NCI-H146 treated with DMSO at 0.1 percent for 48 hours (cell line): ENCODE measurements around the gene TET3.
"Not testable (repeated sequence)": the region's sequence is repeated elsewhere in the genome, so short reads cannot be mapped to it uniquely, and the experiment has no call there.

Source experiments
- DNase-seq: peaks from one replicate; lab custom pipeline; 2025; ENCODE audit not compliant: unreplicated experiment; lab: John Stamatoyannopoulos, UW

Gene TET3

DNA sequence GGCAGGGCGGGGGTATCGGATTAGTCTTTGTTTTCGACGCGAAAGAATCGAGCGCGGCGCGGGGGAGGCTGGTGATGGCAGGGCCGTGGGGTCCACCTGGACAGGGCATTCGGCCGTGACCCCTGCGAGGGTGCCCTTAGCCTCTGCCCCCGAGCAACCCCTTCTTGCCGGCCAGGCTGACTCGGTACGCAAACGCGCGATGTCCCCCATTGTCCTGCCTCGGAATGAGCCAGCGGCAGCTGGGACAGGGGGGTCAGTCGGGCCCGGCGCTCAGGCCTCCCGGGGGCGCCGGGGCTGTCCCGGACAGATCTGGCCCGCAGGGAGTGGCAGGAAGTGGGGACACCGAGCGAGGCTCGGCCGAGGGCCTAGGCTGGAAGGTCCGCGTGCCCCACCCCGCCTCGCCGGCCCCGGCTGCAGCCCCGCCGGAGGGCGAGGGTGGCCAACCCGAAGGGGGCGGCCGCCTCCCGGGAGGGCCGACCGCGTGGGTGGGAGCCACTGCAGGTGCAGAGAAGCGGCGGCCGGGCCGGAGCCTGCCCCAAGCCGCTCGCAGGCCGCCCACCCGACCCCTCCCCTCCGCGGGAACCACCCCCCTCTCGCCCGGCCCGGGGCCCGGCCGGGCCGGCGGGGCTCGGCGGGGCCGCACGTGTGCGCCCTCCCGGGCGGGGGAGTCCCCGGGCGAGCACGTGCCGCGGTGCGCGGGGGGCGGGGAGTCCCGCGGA is at the start of gene TET3:
Gene TET3, plus strand, starts transcription at position 708 of the 719 bp plus-strand sequence. CDS start 1,494 bp downstream, outside the sequence.
- no peak for DNase-seq

DNA sequence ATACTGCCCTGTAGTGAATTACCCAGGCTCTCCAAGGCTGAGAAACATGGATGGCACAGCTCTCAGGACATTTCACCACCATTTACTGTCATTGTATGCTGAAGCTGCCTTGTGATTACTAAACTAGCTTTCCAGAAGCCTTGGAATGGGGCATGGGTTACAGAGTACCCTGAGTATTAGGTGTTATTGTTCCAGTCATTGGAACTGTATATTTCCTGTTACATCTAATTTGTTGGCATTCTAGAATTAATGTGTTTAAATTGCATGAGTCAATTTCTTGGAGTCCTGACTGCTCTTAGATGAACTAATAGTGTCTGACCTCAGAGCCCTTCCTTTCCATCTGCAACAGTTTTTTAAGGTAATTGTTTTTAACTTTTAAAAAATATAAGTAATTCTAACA is 49.1 kb upstream of the TET3 start:
- DNase-seq, result no peak

- no peak for DNase-seq
Measured at GRCh38 chr2:73937103-73937885, 47.4 kb upstream of the TET3 start.

- DNase-seq, result no peak
Measured at GRCh38 chr2:73937899-73938298, 46.8 kb upstream of the TET3 start.

DNA sequence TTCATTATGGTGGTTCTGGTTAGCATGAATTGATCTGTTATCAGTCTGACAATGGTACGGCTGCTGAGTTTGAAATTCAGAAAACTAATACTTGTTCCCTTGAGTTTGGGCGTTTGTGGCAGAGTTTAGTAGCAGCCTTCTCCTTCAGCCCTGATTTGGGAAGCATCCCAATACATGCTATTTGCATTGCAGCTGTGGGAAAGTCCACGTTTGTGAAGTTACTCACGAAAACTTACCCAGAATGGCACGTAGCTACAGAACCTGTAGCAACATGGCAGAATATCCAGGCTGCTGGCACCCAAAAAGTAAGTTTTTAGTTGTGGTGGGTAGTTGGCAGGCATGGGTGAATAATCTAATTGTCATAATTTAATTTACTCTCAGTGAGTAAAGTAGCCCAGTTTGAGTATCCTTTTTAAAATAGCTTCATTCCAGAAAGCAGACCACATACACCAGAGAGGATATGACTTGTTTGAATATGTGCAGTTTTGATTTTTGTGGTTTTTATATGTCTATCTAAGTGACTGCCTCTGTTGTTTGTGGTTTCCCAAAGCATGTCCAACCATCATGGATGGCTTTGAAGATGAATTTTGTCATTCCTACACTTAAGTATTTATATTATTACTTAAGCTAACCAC is 45.9 kb upstream of the TET3 start:
- no peak for DNase-seq

DNA sequence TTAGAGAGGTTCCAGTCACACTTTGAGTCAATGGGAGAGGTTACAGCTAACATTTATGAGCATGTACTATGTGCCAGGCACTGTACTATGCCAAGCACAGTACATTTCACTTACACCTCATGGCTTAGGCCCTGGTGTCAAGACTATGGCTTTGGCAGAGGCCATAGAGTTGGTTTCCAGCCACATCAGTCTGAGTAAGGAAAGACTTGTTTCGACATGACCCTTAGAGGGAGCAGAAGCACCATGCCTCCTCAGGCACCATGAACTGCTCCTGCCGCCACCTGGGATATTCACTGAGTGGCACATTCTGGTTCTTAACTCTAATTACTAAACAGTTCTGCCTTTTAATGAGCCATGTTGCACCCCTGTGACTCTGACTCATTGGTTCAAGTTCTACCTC is 45.3 kb upstream of the TET3 start:
- DNase-seq, result no peak

DNA sequence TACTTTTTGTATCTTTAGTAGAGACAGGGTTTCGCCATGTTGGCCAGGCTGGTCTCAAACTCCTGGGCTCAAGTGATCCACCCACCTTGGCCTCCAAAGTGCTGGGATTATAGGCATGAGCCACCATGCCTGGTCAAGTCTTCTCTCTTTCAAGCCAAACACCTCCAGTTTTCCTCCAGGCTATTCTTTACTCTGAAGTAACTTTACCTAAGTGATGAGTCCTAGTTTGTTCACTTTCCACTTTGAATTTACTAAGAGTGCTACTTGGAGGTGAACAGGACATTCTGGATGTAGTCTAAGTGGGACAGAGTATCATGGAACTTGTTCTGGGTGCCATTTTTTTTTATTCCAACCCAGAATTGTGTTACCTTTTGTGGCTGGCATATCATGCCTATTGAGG is 44.6 kb upstream of the TET3 start:
- not testable (repeated sequence) for DNase-seq

- DNase-seq, result no peak
Measured at GRCh38 chr2:73942664-73943063, 42.0 kb upstream of the TET3 start.

DNA sequence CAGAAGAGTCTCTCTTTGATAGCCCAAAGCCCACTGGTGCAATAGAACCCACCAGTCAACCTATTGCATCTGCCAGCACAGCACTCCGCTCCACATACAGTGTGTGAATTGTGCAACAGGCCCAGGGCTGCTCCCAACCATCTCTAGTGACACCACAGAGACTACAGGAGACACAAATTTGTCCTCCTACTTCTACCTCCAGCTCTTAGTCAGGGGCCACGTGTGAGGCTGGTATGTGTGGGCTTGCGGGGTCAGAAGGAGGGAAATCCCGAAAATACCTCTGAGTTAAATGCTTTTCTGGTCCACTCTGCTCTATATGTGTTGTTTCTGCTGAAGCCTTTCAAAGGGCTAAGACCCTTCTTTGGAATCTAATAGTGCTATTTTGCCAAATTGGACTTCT is 40.0 kb upstream of the TET3 start:
- DNase-seq, result no peak

GRCh38 chr2:73946215-73946614 is 38.5 kb upstream of the TET3 start:
- DNase-seq, result no peak

DNA sequence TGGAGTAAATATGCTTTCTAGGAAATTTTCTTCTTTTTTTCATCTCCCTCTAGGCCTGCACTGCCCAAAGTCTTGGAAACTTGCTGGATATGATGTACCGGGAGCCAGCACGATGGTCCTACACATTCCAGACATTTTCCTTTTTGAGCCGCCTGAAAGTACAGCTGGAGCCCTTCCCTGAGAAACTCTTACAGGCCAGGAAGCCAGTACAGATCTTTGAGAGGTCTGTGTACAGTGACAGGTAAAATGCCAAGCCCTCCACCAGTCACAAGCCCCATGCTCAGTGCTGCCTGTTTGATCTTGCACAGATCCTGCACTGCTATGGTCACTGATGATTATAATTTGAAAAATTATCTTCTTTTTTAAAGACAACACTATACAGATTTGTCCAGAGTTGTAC is 38.0 kb upstream of the TET3 start:
- DNase-seq, result no peak

DNA sequence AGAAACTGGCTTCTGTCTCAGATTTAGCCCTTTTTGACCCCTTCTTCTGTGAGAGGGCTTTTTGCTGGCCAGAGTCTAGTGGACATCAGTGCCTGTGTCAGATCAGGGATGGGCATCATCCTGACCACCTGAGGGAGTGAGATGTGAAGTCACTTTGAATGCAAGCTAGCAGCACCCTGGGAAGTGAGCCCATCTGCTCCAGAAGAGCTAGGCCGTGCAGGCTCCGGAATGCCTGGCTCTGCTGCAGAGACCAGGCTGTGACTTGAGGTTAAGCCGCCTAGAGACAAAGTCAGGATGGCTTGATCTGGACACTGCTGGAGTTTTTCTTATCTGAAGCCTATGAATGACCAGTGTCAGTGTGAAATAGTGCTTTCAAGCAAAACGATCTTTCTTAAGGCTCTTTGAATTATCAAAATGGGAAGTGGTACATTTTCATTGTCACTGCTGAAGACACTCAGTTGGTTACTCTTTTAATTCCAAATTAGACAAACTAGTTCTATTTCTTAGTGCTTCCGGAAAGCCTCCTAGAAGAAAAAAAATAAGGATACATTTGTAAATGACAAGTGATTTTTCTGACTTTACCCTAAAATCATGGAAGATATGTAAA is 37.2 kb upstream of the TET3 start:
- no peak for DNase-seq

DNA sequence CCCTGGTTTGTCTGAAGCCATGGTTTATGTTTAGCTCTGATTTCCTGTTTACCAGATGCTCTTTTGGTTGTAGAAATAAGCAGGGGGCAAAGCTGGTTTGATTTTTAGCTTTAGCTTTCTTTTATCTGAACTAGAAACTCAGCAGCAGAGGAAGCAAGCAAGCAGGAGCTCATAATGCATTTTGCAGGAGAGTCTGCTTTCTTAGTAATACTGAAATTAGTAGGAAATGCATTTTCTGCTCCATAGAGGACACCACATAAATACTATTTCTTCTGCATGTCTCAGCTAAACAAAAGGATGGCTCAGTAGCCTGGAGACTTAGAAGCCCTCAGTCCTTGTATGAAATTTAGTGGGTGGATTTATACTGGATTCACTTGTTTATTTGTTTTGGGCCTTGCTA is 34.9 kb upstream of the TET3 start:
- DNase-seq, result no peak

GRCh38 chr2:73952499-73953446 is 31.9 kb upstream of the TET3 start:
- no peak for DNase-seq

- no peak for DNase-seq
Measured at GRCh38 chr2:73956218-73956865, 28.4 kb upstream of the TET3 start.

- no peak for DNase-seq
Measured at GRCh38 chr2:73961274-73961673, 23.4 kb upstream of the TET3 start.

DNA sequence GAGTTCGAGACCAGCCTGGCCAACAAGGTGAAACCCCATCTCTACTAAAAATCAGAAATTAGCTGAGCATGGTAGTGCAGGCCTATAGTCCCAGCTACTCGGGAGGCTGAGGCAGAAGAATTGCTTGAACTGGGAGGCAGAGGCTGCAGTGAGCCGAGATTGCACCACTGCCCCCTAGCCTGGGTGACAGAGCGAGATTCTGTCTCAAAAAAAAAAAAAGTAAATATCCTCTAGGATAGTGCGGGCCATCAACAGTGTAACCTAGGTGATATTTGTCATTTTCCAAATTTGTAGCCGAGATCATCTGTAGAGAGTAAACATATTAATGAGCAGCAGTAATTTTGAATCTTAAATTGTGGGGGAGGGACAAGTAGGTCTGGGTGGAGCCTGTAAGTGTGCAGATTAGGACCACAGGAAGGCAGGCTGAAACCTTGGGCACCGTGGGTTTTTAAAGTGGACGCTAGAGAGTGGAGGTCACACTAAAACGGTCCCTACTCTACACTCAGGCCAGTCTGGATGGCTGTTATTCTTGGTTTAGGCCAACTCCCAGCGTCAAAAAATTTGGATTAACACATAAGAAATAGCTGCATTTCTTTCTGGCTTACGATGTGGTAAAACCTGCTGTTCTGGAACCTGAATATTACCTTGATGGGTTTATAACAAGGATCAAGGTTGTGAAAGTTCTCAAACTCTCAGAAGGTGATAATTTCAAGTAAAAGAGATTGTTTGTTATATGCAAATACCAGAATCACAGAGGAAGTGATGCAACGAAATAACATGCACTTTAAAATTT is 22.7 kb upstream of the TET3 start:
- DNase-seq, result no peak

DNA sequence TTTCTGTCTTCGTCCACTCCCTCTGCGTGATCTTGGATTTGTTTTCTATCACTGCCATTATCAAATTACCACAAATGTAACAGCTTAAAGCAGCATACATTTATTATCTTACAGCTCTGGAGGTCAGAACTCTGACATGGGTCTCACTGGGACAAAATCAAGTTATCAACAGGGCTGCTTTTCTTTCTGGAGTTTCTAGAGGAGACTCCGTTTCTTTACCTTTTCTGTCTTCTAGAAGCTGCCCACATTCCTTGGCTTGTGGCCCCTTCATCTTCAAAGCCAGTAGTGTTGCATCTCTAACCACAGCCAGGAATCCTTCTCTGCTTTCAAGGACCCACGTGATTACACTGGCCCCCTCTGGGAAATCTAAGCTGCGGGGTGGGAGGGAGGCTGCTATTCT is 21.9 kb upstream of the TET3 start:
- no peak for DNase-seq

DNA sequence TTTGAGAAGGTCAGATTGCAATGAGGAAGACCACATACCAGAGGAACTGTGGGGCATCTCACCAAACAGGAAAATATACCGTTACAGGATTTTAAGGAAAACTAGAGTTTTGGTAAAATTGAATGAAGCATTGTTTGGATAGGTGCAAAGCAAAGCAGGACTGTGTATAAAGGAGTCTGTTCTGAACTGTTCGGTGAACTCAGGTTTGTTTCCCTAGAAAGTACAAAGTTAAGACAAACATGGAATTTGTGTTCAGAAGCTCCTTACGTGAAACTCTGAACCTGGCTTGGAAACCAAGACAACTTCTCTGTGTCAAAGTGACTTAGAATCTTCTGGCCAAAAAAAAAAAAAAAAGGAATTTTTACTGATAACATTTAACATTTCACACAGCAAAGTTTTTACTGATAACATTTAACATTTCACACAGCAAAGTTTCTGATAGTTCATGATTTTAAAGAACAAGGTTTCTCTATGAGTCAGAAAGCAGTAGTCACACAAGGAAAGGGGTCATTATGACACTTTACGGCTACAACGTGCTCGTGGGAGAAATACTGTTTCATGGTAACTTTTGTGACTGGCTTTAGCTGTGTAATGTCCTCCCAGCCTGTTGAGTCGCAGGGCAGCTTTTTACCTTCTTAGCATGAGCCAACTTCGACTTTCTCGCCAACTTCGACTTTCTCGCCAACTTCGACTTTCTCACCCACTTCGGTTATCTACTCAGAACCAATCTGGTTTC is 21.2 kb upstream of the TET3 start:
- DNase-seq, result no peak
